HG03520 (cell line): ENCODE data around the gene PSMB5.
A peak's percentile ranks its signal among the peaks of the same experiment; 100 is the strongest.

Source experiments
- ATAC-seq: cut with Tn5 transposase; IDR thresholded peaks from one replicate; pipeline ENCODE4 v1.9.1; 2021; ENCODE audit warnings: mild to moderate bottlenecking, moderate library complexity; ENCODE audit not compliant: unreplicated experiment

PSMB5 gene

GRCh38 chr14:23060536-23061260 is 26.0 kb upstream of the PSMB5 start:
- no peak for ATAC-seq

- ATAC-seq = no peak
Observed at GRCh38 chr14:23058654-23059504, 24.2 kb upstream of the PSMB5 start.

- ATAC-seq = peak; percentile 47
Observed at GRCh38 chr14:23057757-23058653, 23.3 kb upstream of the PSMB5 start.

- ATAC-seq = peak; percentile 39
Observed at GRCh38 chr14:23056956-23057756, 22.5 kb upstream of the PSMB5 start, which contains the start of gene CDH24. CDH24 (minus strand) TSS chr14:23057520; CDS start chr14:23055733, 1,787 bp downstream.

- no peak for ATAC-seq
Observed at GRCh38 chr14:23056145-23056955, 21.6 kb upstream of the PSMB5 start.

- no peak for ATAC-seq
Observed at GRCh38 chr14:23055621-23056144, 21.0 kb upstream of the PSMB5 start.

- no peak for ATAC-seq
Observed at GRCh38 chr14:23055147-23055550, 20.4 kb upstream of the PSMB5 start.

GRCh38 chr14:23054000-23054811 is 19.5 kb upstream of the PSMB5 start:
- ATAC-seq = no peak

- ATAC-seq = no peak
Observed at GRCh38 chr14:23053426-23053825, 18.7 kb upstream of the PSMB5 start.

- ATAC-seq = no peak
Observed at GRCh38 chr14:23052671-23053070, 18.0 kb upstream of the PSMB5 start.

GRCh38 chr14:23052182-23052623 is 17.5 kb upstream of the PSMB5 start:
- no peak for ATAC-seq

GRCh38 chr14:23051141-23052057 is 16.7 kb upstream of the PSMB5 start:
- no peak for ATAC-seq

- no peak for ATAC-seq
Observed at GRCh38 chr14:23049011-23049410, 14.3 kb upstream of the PSMB5 start.

GRCh38 chr14:23047751-23048693 is 13.3 kb upstream of the PSMB5 start:
- no peak for ATAC-seq

GRCh38 chr14:23047034-23047634 is 12.4 kb upstream of the PSMB5 start:
- no peak for ATAC-seq
